Activated CD8-positive, alpha-beta T cell treated with anti-CD3 and anti-CD28 coated beads for 36 hours (primary cell): ENCODE measurements around the gene PPARD. TPM values are rescaled to one million over a fixed set of nuclear protein-coding genes. Genes with fewer than 3 reads are reported as not detected.

ENCODE experiments used
- ATAC-seq: fragments of 200-7000 bp; cut with Tn5 transposase; one replicate; pipeline ENCODE4 v1.10.0; 2021; ENCODE audit warnings: mild to moderate bottlenecking, moderate library complexity
- CTCF ChIA-PET: fragments of 350-600 bp; sonication (Branson Sonifier 250); formaldehyde crosslinking; loops from one replicate; lab custom pipeline; 2021; ENCODE audit warnings: antibody characterized with exemption; lab: Charles Lee
- POLR2A ChIA-PET: fragments of 350-600 bp; sonication (Branson Sonifier 250); formaldehyde crosslinking; loops from one replicate; lab custom pipeline; 2021; ENCODE audit warnings: antibody characterized with exemption; lab: Charles Lee
- DNase-seq: peaks from one replicate; pipeline ENCODE4 v3.0.0-alpha.2; 2020
- H3K27ac Mint-ChIP-seq: one replicate; pipeline ENCODE4 v1.8.0; 2021; ENCODE audit warnings: mild to moderate bottlenecking, mixed read lengths
- H3K27me3 Mint-ChIP-seq: one replicate; pipeline ENCODE4 v1.8.0; 2021; ENCODE audit warnings: mixed read lengths
- H3K36me3 Mint-ChIP-seq: one replicate; pipeline ENCODE4 v1.8.0; 2021; ENCODE audit warnings: low read depth, mixed read lengths
- H3K4me1 Mint-ChIP-seq: one replicate; pipeline ENCODE4 v1.8.0; 2021; ENCODE audit warnings: low read depth, mixed read lengths
- H3K4me3 Mint-ChIP-seq: one replicate; pipeline ENCODE4 v1.8.0; 2021; ENCODE audit warnings: mild to moderate bottlenecking, moderate library complexity, mixed read lengths
- H3K9me3 Mint-ChIP-seq: one replicate; pipeline ENCODE4 v1.8.0; 2021; ENCODE audit warnings: mixed read lengths
- intact Hi-C: fragments of 100-400 bp; cut with micrococcal nuclease; formaldehyde crosslinking; loops from one replicate; pipeline ENCODE4 v1.10.0; 2022
- total RNA-seq, 2 experiments: library from RNA; stranded (reverse); gene quantifications; one replicate each; pipeline ENCODE4 v1.2.3, GENCODE V29; 2021
- TF ChIP-seq, protein P1 (sequence below): fragments of 200-600 bp; IDR thresholded peaks from one replicate; pipeline ENCODE4 v1.8.0; 2022; ENCODE audit warnings: antibody characterized with exemption, mild to moderate bottlenecking

Gene PPARD
- total RNA-seq, 2 experiments from 2014 or later = 26.6 to 26.7 TPM

DNA sequence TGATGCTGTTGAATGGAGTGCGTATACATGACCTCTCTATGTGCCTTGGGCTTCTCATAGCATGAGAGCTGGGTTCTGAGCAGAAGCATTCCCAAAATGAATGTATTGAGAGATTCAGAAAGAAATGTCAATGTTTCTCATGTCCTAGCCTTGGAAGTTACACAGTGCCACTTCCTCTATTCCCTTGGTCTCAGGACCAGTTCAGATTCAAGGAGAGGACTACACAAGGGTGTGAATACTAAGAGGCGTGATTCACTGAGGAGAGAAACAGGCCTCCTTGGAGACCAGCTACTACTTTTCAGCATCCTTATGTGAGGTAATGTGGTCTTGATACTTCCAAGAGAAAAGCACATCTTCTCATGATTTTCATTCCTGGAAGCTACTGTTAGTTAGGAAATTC is 10.4 kb downstream of the PPARD start:
- no peaks in the 10 kb centered on the region for H3K9me3 Mint-ChIP-seq
- peak overlapping the region; percentile 10 for H3K27ac Mint-ChIP-seq
- intact Hi-C loops = no loop called here
- no peak overlapping the region for H3K4me3 Mint-ChIP-seq
- DNase-seq (no peak), ATAC-seq (no peak)
- H3K4me1 Mint-ChIP-seq = peaks cover 35% of the 10 kb centered on the region
- H3K36me3 Mint-ChIP-seq = peaks cover 56% of the 10 kb centered on the region
- CTCF ChIA-PET = interaction anchor here (1.8 kb wide), 1 partner anchor 97 kb away, joined by 6 read pairs; no protein-coding TSS in a partner anchor
- H3K27me3 Mint-ChIP-seq = no peaks in the 10 kb centered on the region
- TF ChIP-seq, protein P1, sequence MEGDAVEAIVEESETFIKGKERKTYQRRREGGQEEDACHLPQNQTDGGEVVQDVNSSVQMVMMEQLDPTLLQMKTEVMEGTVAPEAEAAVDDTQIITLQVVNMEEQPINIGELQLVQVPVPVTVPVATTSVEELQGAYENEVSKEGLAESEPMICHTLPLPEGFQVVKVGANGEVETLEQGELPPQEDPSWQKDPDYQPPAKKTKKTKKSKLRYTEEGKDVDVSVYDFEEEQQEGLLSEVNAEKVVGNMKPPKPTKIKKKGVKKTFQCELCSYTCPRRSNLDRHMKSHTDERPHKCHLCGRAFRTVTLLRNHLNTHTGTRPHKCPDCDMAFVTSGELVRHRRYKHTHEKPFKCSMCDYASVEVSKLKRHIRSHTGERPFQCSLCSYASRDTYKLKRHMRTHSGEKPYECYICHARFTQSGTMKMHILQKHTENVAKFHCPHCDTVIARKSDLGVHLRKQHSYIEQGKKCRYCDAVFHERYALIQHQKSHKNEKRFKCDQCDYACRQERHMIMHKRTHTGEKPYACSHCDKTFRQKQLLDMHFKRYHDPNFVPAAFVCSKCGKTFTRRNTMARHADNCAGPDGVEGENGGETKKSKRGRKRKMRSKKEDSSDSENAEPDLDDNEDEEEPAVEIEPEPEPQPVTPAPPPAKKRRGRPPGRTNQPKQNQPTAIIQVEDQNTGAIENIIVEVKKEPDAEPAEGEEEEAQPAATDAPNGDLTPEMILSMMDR = no peak
- POLR2A ChIA-PET = interaction anchor here (0.6 to 1.1 kb wide), 3 partner anchors 9 to 32 kb away, joined by 3 read pairs; no protein-coding TSS in a partner anchor

DNA sequence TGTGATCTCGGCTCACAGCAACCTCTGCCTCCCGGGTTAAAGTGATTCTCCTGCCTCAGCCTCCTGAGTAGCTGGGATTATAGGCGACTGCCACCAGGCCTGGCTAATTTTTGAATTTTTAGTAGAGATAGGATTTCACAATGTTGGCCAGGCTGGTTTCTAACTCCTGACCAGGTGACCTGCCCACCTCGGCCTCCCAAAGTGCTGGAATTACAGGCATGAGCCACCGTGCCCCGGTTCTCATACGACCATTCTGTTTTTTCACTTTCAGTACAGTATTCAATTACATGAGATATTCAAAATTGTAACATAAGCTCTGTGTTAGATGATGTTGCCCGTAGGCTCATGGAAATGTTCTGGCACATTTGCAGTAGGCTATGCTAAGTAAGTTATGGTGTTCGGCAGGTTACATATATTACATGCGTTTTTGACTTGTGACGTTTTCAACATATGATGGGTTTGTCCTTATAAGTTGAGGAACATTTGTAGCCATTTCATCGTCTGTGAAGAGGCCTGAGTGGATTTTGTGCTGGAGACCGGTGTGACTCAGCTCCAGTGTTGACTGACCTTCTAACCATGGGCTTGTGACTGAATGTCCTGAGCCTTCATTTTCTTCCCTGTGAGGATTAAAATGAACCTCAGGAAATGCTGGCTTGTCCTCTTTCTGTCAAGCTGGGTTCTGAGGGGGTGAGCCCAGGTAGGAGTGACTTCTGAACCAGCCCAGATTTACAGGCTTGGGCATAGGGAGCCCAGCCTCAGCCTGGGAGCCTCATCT is 12.2 kb downstream of the PPARD start:
- Mint-ChIP-seq H3K36me3 (peaks cover 51% of the 10 kb centered on the region), H3K4me3 (no peak overlapping the region), H3K27me3 (no peaks in the 10 kb centered on the region), H3K9me3 (no peaks in the 10 kb centered on the region), H3K27ac (no peak overlapping the region), H3K4me1 (peaks cover 35% of the 10 kb centered on the region)
- CTCF ChIA-PET = interaction anchor here (1.0 to 2.7 kb wide), 4 partner anchors 10 to 95 kb away, joined by 3 to 8 read pairs (median 4); no protein-coding TSS in a partner anchor
- ATAC-seq = no peak
- intact Hi-C loops = no loop called here
- TF ChIP-seq, protein P1 = no peak
- POLR2A ChIA-PET = interaction anchor here (0.6 to 1.4 kb wide), 3 partner anchors 11 to 113 kb away, joined by 3 to 5 read pairs (median 3); partner anchors contain the start of gene RPL10A
- no peak for DNase-seq

DNA sequence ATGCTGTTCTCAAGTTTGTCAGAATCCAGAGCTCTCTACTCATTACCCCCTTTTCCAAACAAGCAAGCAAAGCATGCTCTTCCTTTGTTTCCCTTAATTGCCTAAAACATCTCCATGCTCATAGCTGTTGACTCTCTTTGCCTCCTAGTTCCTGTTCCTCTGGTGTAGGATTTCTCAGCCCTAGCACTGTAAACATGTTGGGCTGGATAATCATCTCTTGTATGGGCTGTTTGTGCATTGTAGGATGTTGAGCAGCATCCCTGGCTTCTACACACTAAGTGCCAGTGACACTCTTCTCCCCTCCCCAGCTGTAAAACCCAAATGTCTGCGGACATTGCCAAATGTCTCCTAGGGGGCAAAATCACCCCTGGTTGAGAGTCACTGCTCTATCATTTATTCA is 14.0 kb downstream of the PPARD start:
- Mint-ChIP-seq H3K4me1 (peaks cover 36% of the 10 kb centered on the region), H3K4me3 (no peak overlapping the region), H3K27me3 (no peaks in the 10 kb centered on the region)

DNA sequence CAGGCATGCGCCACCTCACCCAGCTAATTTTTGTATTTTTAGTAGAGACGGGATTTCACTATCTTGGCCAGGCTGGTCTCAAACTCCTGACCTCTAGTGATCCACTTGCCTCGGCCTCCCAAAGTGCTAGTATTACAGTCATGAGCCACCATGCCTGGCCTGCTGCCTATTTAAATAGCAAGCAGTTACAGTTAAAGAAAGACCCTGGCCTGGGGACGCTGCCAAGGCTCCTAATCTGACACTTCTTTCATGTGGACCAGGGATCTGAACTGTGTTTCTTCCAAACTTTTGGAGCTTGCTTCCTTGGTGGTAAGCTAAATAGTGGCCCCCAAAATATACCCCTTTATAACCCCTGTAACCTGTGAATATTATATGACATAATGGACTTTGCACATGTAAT is 15.3 kb downstream of the PPARD start:
- H3K36me3 Mint-ChIP-seq = peaks cover 32% of the 10 kb centered on the region
- ChIA-PET POLR2A (no interaction called here), CTCF (interaction anchor here (2.7 kb wide), 1 partner anchor 92 kb away, joined by 8 read pairs; no protein-coding TSS in a partner anchor)
- no peak for DNase-seq
- no peaks in the 10 kb centered on the region for H3K9me3 Mint-ChIP-seq
- intact Hi-C loops = no loop called here
- no peak for ATAC-seq
- H3K4me3 Mint-ChIP-seq = no peak overlapping the region
- no peak overlapping the region for H3K27ac Mint-ChIP-seq
- H3K4me1 Mint-ChIP-seq = peaks cover 42% of the 10 kb centered on the region
- H3K27me3 Mint-ChIP-seq = no peaks in the 10 kb centered on the region
- TF ChIP-seq, protein P1 = no peak

More for the DNA sequence above, 14.0 kb downstream of the PPARD start:
- no peaks in the 10 kb centered on the region for H3K9me3 Mint-ChIP-seq
- H3K27ac Mint-ChIP-seq = peak overlapping the region; percentile 3
- POLR2A ChIA-PET = interaction anchor here (0.7 kb wide), 1 partner anchor 38 kb away, joined by 3 read pairs; no protein-coding TSS in a partner anchor
- peaks cover 39% of the 10 kb centered on the region for H3K36me3 Mint-ChIP-seq
- TF ChIP-seq, protein P1 = no peak
- intact Hi-C loops = no loop called here
- DNase-seq (no peak), ATAC-seq (no peak)
- CTCF ChIA-PET = interaction anchor here (0.7 to 2.7 kb wide), 7 partner anchors 12 to 377 kb away, joined by 3 to 8 read pairs (median 3); no protein-coding TSS in a partner anchor

DNA sequence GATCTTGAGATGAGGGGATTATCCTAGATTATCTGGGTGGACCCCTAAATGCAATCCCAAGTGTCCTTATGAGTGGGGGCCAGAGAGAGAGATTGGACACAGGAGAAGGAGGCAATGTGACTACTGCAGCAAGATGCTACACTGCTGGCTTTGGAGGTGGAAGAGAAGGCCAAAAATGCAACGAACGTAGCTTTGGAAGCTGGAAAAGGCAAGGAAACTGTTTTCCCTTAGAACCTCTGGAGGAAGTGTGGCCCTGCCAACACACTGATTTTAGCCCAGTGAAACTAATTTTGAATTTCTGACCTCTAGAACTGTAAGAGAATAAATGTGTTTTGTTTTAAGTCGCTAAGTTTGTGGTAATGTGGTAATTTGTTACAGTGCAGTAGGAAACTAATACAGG is 15.7 kb downstream of the PPARD start:
- H3K36me3 Mint-ChIP-seq = peaks cover 28% of the 10 kb centered on the region
- ChIA-PET CTCF (no interaction called here), POLR2A (no interaction called here)
- DNase-seq = no peak
- intact Hi-C loops = no loop called here
- no peaks in the 10 kb centered on the region for H3K27me3 Mint-ChIP-seq
- no peak overlapping the region for H3K4me3 Mint-ChIP-seq
- H3K4me1 Mint-ChIP-seq = peaks cover 43% of the 10 kb centered on the region
- TF ChIP-seq, protein P1 = no peak
- ATAC-seq = no peak
- no peak overlapping the region for H3K27ac Mint-ChIP-seq
- H3K9me3 Mint-ChIP-seq = no peaks in the 10 kb centered on the region
